ENCODE results near the gene LPAR6.

The LPAR6 gene

GRCh38 chr13:48411841-48412531, 927 bp downstream of the LPAR6 start:
- no peak for DNase-seq

GRCh38 chr13:48411147-48411794, 1.6 kb downstream of the LPAR6 start:
- no peak for DNase-seq

GRCh38 chr13:48410199-48410598, 2.7 kb downstream of the LPAR6 start:
- no peak for DNase-seq

- DNase-seq: no peak
These were observed 7.0 kb downstream of the LPAR6 start for GRCh38 chr13:48405875-48406274.

GRCh38 chr13:48404952-48405351, 8.0 kb downstream of the LPAR6 start:
- DNase-seq: no peak

- no peak for DNase-seq
These were observed 9.0 kb downstream of the LPAR6 start for GRCh38 chr13:48403913-48404312.

- peak in 1 of 2 experiments; percentile 36 for DNase-seq
These were observed 9.7 kb downstream of the LPAR6 start for GRCh38 chr13:48403151-48403631.

GRCh38 chr13:48402325-48402932, 10.5 kb downstream of the LPAR6 start:
- DNase-seq: peak in 1 of 2 experiments; percentile 16

GRCh38 chr13:48401480-48401879, 11.4 kb downstream of the LPAR6 start:
- no peak for DNase-seq

GRCh38 chr13:48400850-48401291, 12.0 kb downstream of the LPAR6 start:
- no peak for DNase-seq

- no peak for DNase-seq
These were observed 12.7 kb downstream of the LPAR6 start for GRCh38 chr13:48400090-48400694.

- DNase-seq: no peak
These were observed 14.3 kb downstream of the LPAR6 start for GRCh38 chr13:48398450-48399095.

GRCh38 chr13:48397744-48398143, 15.2 kb downstream of the LPAR6 start:
- no peak for DNase-seq

GRCh38 chr13:48393698-48394085, 19.2 kb downstream of the LPAR6 start:
- no peak for DNase-seq

GRCh38 chr13:48393030-48393697, 19.7 kb downstream of the LPAR6 start:
- no peak for DNase-seq

- DNase-seq: no peak
These were observed 21.7 kb downstream of the LPAR6 start for GRCh38 chr13:48391257-48391656.

- no peak for DNase-seq
These were observed 26.1 kb downstream of the LPAR6 start for GRCh38 chr13:48386816-48387215.

- DNase-seq: no peak
These were observed 29.5 kb downstream of the LPAR6 start for GRCh38 chr13:48383384-48383783.

GRCh38 chr13:48380581-48380980, 32.3 kb downstream of the LPAR6 start:
- DNase-seq: no peak

- DNase-seq: no peak
These were observed 35.1 kb downstream of the LPAR6 start for GRCh38 chr13:48377857-48378256.

GRCh38 chr13:48370815-48371214, 42.1 kb downstream of the LPAR6 start:
- no peak for DNase-seq

- DNase-seq: no peak
These were observed 42.9 kb downstream of the LPAR6 start for GRCh38 chr13:48369988-48370387.
